ENCODE measurements around the gene LILRB2.
"Not testable (repeated sequence)": the region's sequence is repeated elsewhere in the genome, so short reads cannot be mapped to it uniquely, and the experiment has no call there.

Gene LILRB2

GRCh38 chr19:54243809-54244208, 37.1 kb downstream of the LILRB2 start:
- in situ Hi-C loops (cut with MboI; ENCODE audit: low sequenced_read_pairs): not testable (repeated sequence)

- in situ Hi-C loops (cut with MboI; ENCODE audit: low sequenced_read_pairs): not testable (repeated sequence)
These were observed 38.3 kb downstream of the LILRB2 start, which contains the start of gene LILRA6 for GRCh38 chr19:54242646-54243045. Gene LILRA6 (minus strand): TSS chr19:54242790.

DNA sequence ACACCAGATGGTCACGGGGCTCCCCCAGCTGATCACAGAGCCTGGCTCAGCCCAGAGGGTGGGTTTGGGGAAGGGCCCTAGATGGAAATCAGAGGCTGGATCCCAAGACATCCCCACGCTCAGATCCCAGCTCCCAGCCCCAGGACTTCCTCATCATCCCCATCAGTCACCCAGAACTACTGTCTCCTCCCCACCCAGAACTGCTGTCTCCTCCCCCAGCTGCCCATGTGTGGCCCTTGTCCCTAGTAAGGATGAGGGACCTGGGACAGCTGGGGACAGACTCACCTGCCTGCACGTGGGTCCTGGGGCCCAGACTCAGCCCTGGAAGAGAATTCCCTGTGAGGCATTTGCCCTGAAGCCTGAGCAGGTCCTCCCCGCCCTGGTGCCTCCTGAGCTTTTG, 38.7 kb downstream of the LILRB2 start:
- in situ Hi-C loops (cut with MboI; ENCODE audit: low sequenced_read_pairs): not testable (repeated sequence)

DNA sequence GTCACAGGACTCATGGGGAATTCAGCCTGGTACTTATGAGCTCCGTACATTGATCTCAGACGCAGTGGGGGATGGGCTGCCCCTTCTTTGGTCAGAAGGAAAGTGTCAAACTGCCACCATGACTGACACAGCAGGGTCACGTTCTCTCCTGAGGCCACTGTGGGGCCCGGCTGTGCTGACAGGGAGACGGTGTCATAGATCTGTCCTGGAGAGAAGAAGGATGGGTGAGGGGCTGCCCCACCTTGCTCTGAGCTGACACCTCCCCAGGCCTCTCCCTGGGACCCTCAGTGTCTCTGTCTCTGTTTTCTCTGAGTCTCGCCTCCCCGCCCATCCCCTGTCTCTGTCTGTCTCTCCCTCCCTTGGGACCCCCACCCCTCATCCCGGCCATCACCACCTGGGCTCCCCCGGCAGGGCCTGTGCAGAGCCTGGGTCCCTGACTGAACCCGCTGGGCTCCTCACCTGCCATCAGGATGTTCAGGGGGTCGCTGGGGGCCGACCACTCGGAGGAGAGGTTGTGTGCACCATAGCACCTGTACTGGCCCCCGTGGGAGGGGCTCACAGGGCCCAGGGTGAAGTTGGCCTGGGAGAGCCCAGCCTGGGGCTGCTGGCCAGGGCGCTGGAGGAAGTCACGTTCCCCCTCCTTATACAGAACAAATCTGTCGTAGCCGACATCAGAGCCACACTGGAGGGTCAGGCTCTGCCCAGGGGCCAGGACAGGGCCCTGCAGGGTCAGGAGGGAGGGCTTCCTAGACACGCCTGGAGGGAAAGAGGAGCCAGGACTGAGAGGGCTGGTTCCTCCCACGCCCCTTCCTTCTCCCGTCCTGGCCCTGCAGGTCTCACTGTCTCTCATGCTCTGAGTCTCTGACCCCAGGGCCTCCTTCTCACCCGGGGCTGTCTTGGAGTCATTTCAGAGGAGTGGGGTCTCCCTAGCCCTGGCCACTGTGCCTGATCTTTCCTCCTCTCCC, 40.3 kb downstream of the LILRB2 start:
- in situ Hi-C loops (cut with MboI; ENCODE audit: low sequenced_read_pairs): not testable (repeated sequence)

DNA sequence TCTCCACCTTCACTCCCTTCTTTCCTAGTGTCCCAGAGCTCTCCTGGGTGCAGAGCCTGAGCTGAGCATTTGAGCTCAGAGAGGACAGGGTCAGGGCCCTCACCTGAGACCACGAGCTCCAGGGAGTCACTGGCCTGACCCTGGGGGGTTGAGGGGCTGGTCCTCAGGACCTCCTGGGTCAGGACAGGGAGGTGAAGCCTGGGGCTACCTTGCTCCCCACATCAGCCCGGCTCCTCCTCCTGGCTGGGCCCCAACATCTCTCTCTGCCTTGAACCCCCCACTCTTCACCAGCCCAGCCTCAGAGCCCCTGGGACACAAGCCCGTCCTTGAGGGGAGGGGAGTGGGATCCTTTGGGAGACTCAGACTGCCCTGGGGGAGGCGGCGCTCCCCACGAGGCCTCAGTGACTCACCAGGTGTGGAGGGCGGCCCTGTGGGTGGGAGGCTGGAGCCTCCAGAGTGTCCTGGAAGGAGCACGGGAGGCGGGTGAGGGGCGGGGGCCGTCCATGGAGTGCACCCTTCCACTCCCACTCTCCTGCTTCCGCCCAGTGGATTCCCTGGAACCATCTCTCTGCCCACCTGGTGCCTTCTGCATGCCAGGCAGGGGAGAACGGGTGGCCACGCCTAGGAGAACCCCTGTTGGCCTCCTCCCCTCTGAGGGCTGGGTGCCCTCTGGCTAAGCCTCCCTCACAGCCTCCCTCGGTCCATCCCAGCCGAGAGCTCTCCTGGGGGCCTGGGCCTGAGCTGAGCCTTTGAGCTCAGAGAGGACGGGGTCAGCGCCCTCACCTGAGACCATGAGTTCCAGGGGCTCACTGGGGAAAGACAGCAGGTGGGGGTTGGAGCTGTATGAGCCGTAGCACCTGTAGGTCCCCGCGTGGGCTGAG, 41.2 kb downstream of the LILRB2 start:
- in situ Hi-C loops (cut with MboI; ENCODE audit: low sequenced_read_pairs): not testable (repeated sequence)

DNA sequence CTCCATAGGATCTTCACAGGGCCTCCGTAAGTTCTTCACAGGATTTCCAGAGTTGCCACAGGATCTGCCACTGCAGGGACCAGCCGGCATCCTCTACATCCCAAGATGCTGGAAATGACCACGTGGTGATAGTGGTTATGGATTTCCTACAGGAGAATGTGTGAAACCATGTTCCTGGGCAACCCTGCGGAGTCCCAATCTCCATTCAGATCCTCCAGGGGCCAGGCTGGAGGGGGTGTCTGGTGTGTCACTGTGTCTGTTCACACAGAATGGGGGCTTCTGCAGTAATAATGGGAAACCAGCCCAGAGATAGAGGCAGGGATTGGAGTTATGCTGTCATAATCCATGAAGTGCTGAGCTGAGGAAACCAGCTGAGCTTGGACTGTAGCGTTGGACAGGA, 47.0 kb downstream of the LILRB2 start:
- in situ Hi-C loops (cut with MboI; ENCODE audit: low sequenced_read_pairs): no loop called here

- in situ Hi-C loops (cut with MboI; ENCODE audit: low sequenced_read_pairs): no loop called here
These were observed 49.6 kb downstream of the LILRB2 start for GRCh38 chr19:54231077-54231931.

- in situ Hi-C loops (cut with MboI; ENCODE audit: low sequenced_read_pairs): no loop called here
These were observed 50.9 kb downstream of the LILRB2 start for GRCh38 chr19:54230031-54230430.

DNA sequence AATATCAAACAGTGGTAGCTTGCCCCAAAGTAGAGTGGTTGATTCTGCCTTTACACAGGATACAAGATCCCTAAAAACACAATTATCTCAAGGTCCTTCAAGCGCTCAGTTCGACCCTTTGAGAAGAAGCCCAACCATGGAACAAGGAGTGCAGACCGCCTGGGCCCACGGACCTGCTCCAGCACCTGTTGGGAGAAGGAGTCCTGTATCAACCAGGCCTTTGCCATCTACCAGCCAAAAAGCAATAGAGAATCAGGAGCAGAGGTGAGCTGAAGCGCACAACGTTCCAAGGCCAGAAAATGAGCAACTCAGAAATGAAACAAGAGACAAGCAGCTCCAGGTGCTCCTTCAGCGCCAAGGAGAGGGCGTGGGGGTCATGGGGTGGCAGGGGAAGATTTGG, 51.8 kb downstream of the LILRB2 start:
- in situ Hi-C loops (cut with MboI; ENCODE audit: low sequenced_read_pairs): no loop called here

GRCh38 chr19:54224619-54225018, 56.3 kb downstream of the LILRB2 start:
- in situ Hi-C loops (cut with MboI; ENCODE audit: low sequenced_read_pairs): not testable (repeated sequence)

- in situ Hi-C loops (cut with MboI; ENCODE audit: low sequenced_read_pairs): not testable (repeated sequence)
These were observed 57.0 kb downstream of the LILRB2 start for GRCh38 chr19:54223937-54224281.

Measured in HL-60/S4 (cell line).